H1 (cell line): Measurements from ENCODE around the gene CNTN6. TPM values are rescaled to one million over a fixed set of nuclear protein-coding genes. Genes with fewer than 3 reads are reported as not detected.

Experiments used
- CTCF ChIA-PET: fragments of 300-600 bp; sonication (Branson Sonifier 250); formaldehyde crosslinking; loops from one replicate; lab custom pipeline; 2021; ENCODE audit not compliant: partially characterized antibody; lab: Charles Lee
- POLR2A ChIA-PET: fragments of 300-600 bp; sonication (Branson Sonifier 250); formaldehyde crosslinking; loops from one replicate; lab custom pipeline; 2021; ENCODE audit warnings: inconsistent platforms; ENCODE audit not compliant: partially characterized antibody; lab: Charles Lee
- DNase-seq, 2 experiments: peaks; one replicate each; pipeline versions ENCODE4 v3.0.0 to v3.0.0-alpha.2; 2010 to 2022; ENCODE audit warnings: low spot score in 2 of 2, low read depth in 1 of 2, mixed read lengths in 1 of 2
- FAIRE-seq: peaks from 2 replicates; lab custom pipeline; 2011; peaks lifted over from hg19 to GRCh38; lab: Jason Lieb, UNC
- H2AFZ ChIP-seq: 2 replicates; pipeline ENCODE4 v1.8.1; 2012; ENCODE audit warnings: low read length, inconsistent platforms
- H2AK5ac ChIP-seq: 2 replicates; pipeline ENCODE4 v1.6.1; 2013; ENCODE audit warnings: low read depth, low read length
- H2BK120ac ChIP-seq: replicated peaks from 2 replicates; pipeline ENCODE3; 2013; ENCODE audit warnings: low read depth, low read length, inconsistent platforms
- H2BK12ac ChIP-seq: 2 replicates; pipeline ENCODE4 v1.6.1; 2013; ENCODE audit warnings: low read depth, low read length
- H2BK15ac ChIP-seq: 2 replicates; pipeline ENCODE4 v1.6.1; 2013; ENCODE audit warnings: low read length
- H2BK20ac ChIP-seq: 2 replicates; pipeline ENCODE4 v1.6.1; 2013; ENCODE audit warnings: low read length
- H2BK5ac ChIP-seq: 2 replicates; pipeline ENCODE4 v1.6.1; 2013; ENCODE audit warnings: low read depth, low read length
- H3K14ac ChIP-seq: 2 replicates; pipeline ENCODE4 v1.6.1; 2013; ENCODE audit warnings: inconsistent platforms; ENCODE audit not compliant: insufficient read length
- H3K18ac ChIP-seq: 2 replicates; pipeline ENCODE4 v1.6.1; 2013; ENCODE audit warnings: low read length; ENCODE audit errors: extremely low read depth
- H3K23ac ChIP-seq: 2 replicates; pipeline ENCODE4 v1.6.1; 2013; ENCODE audit warnings: inconsistent platforms; ENCODE audit not compliant: insufficient read length
- H3K23me2 ChIP-seq: 2 replicates; pipeline ENCODE4 v1.6.1; 2013; ENCODE audit warnings: low read depth, low read length
- H3K27ac ChIP-seq: 2 replicates; pipeline ENCODE4 v1.6.1; 2011; ENCODE audit warnings: low read depth, low read length, inconsistent platforms
- H3K27me3 ChIP-seq, 4 experiments: replicated peaks in 1 of 4; 1 replicate in 1 of 4; 2 replicates in 3 of 4; pipeline versions ENCODE4 v1.6.1 to v1.8.1; 2011 to 2013; ENCODE audit warnings: low read length in 3 of 4, mild to moderate bottlenecking in 3 of 4, inconsistent platforms in 2 of 4, mixed read lengths in 2 of 4, moderate library complexity in 1 of 4; ENCODE audit not compliant: control insufficient read depth in 3 of 4, insufficient read depth in 3 of 4; ENCODE audit errors: extremely low read depth in 1 of 4
- H3K36me3 ChIP-seq, 4 experiments: 2 replicates each; pipeline versions ENCODE4 v1.6.1 to v1.8.1; 2011 to 2013; ENCODE audit warnings: mild to moderate bottlenecking in 4 of 4, low read length in 3 of 4, moderate library complexity in 2 of 4, control low read depth in 1 of 4, inconsistent platforms in 1 of 4; ENCODE audit not compliant: insufficient read depth in 4 of 4, control insufficient read depth in 2 of 4
- H3K4ac ChIP-seq: replicated peaks from 2 replicates; pipeline ENCODE3; 2013; ENCODE audit warnings: low read length, low read depth, mixed read lengths, inconsistent platforms; ENCODE audit not compliant: insufficient read length
- H3K4me1 ChIP-seq, 4 experiments: replicated peaks in 1 of 4; 1 replicate in 1 of 4; 2 replicates in 3 of 4; pipeline versions ENCODE4 v1.6.1 to v1.8.1; 2011 to 2013; ENCODE audit warnings: low read length in 3 of 4, inconsistent platforms in 2 of 4, mixed read lengths in 1 of 4; ENCODE audit not compliant: insufficient read depth in 4 of 4, control insufficient read depth in 3 of 4
- H3K4me2 ChIP-seq, 2 experiments: 2 replicates each; pipeline versions ENCODE4 v1.6.1 to v1.8.1; 2011 to 2013; ENCODE audit warnings: low read depth in 2 of 2, low read length in 2 of 2, control low read depth in 1 of 2, inconsistent platforms in 1 of 2, mild to moderate bottlenecking in 1 of 2; ENCODE audit not compliant: insufficient read depth in 1 of 2
- H3K4me3 ChIP-seq, 4 experiments: fragments of 200-600, 300-600 bp in 1 of 4; sonication (generic), shearing (Covaris generic), sonication (Bioruptor Twin) in 1 of 4; 2 replicates each; pipeline versions ENCODE4 v1.5.1 to v1.8.1; 2011 to 2016; ENCODE audit warnings: low read length in 4 of 4, low read depth in 3 of 4, control low read depth in 2 of 4, inconsistent platforms in 2 of 4, mild to moderate bottlenecking in 2 of 4, mixed read lengths in 1 of 4, moderate library complexity in 1 of 4; ENCODE audit not compliant: insufficient read depth in 2 of 4; ENCODE audit errors: extremely low read depth in 1 of 4
- H3K56ac ChIP-seq: replicated peaks from 2 replicates; pipeline ENCODE3; 2013; ENCODE audit warnings: low read depth, mild to moderate bottlenecking, mixed read lengths, low read length, inconsistent platforms; ENCODE audit not compliant: insufficient read length
- H3K79me1 ChIP-seq: 2 replicates; pipeline ENCODE4 v1.6.1; 2013; ENCODE audit warnings: low read depth, low read length, control low read depth
- H3K79me2 ChIP-seq, 2 experiments: 2 replicates each; pipeline versions ENCODE4 v1.6.1 to v1.8.1; 2012 to 2013; ENCODE audit warnings: low read length in 2 of 2, mild to moderate bottlenecking in 2 of 2, inconsistent platforms in 1 of 2; ENCODE audit not compliant: insufficient read depth in 2 of 2, control insufficient read depth in 1 of 2
- H3K9ac ChIP-seq, 4 experiments: replicated peaks in 1 of 4; 1 replicate in 1 of 4; 2 replicates in 3 of 4; pipeline versions ENCODE4 v1.6.1 to v1.8.1; 2011 to 2013; ENCODE audit warnings: low read depth in 3 of 4, low read length in 3 of 4, control low read depth in 2 of 4, mild to moderate bottlenecking in 2 of 4, moderate library complexity in 2 of 4, inconsistent platforms in 1 of 4; ENCODE audit errors: extremely low read depth in 1 of 4
- H3K9me3 ChIP-seq, 2 experiments: 2 replicates each; pipeline versions ENCODE4 v1.6.1 to v1.8.1; 2012 to 2013; ENCODE audit warnings: mild to moderate bottlenecking in 2 of 2, moderate library complexity in 2 of 2, control low read depth in 1 of 2, inconsistent platforms in 1 of 2, low read depth in 1 of 2, low read length in 1 of 2, mixed read lengths in 1 of 2; ENCODE audit not compliant: insufficient read depth in 2 of 2
- H4K20me1 ChIP-seq, 2 experiments: replicated peaks in 1 of 2; 2 replicates each; pipeline versions ENCODE3 to v1.8.1; 2011 to 2013; ENCODE audit warnings: inconsistent platforms in 2 of 2, low read length in 2 of 2, mild to moderate bottlenecking in 1 of 2; ENCODE audit not compliant: insufficient read depth in 2 of 2, control insufficient read depth in 1 of 2
- H4K5ac ChIP-seq: 2 replicates; pipeline ENCODE4 v1.6.1; 2013; ENCODE audit warnings: low read length, low read depth, mixed read lengths, inconsistent platforms; ENCODE audit not compliant: insufficient read length
- H4K8ac ChIP-seq: 2 replicates; pipeline ENCODE4 v1.8.0; 2013; ENCODE audit warnings: mild to moderate bottlenecking, moderate library complexity, low read length, inconsistent platforms; ENCODE audit not compliant: insufficient read depth; ENCODE audit errors: extremely low read depth
- H4K91ac ChIP-seq: replicated peaks from 2 replicates; pipeline ENCODE3; 2013; ENCODE audit warnings: low read length, mixed read lengths, inconsistent platforms; ENCODE audit not compliant: insufficient read length
- ATF3 ChIP-seq: IDR thresholded peaks from 2 replicates; pipeline ENCODE4 v1.6.1; 2011; ENCODE audit warnings: low read depth, mild to moderate bottlenecking, low read length; ENCODE audit not compliant: insufficient read depth
- CBX5 ChIP-seq: fragments of 300-800, 300-1000 bp; sonication (generic); IDR thresholded peaks from 2 replicates; pipeline ENCODE4 v1.7.1; 2016; ENCODE audit warnings: antibody characterized with exemption, low read length, low read depth
- CBX8 ChIP-seq: fragments of 300-800, 300-1000 bp; sonication (generic); IDR thresholded peaks from 2 replicates; pipeline ENCODE4 v1.7.1; 2016; ENCODE audit warnings: low read depth, low read length, borderline replicate concordance
- E2F6 ChIP-seq: IDR thresholded peaks from 2 replicates; pipeline ENCODE4 v1.6.1; 2012; ENCODE audit warnings: inconsistent platforms
- KDM4A ChIP-seq: IDR thresholded peaks from one replicate; pipeline ENCODE4 v1.7.1; 2012; ENCODE audit warnings: low read depth, mild to moderate bottlenecking, moderate library complexity, low read length, inconsistent platforms; ENCODE audit not compliant: severe bottlenecking
- KDM5A ChIP-seq: fragments of 200-600 bp; IDR thresholded peaks from 2 replicates; pipeline ENCODE4 v1.7.1; 2012; ENCODE audit warnings: mild to moderate bottlenecking, low read length, inconsistent platforms, mixed read lengths
- MAFK ChIP-seq: IDR thresholded peaks from 2 replicates; pipeline ENCODE4 v1.6.1; 2012; ENCODE audit warnings: low read depth, mild to moderate bottlenecking, improper control_type of control experiment, low read length
- NANOG ChIP-seq: IDR thresholded peaks from 2 replicates; pipeline ENCODE4 v1.6.1; 2011; ENCODE audit warnings: low read length, low read depth, mild to moderate bottlenecking, inconsistent platforms; ENCODE audit not compliant: insufficient read depth, poor library complexity, severe bottlenecking
- PHF8 ChIP-seq: fragments of 200-600 bp; sonication (generic); conservative IDR thresholded peaks from 2 replicates; pipeline ENCODE4 v1.7.1; 2012; ENCODE audit warnings: low read depth, mild to moderate bottlenecking, inconsistent platforms, low read length, moderate library complexity
- RAD21 ChIP-seq, 2 experiments: IDR thresholded peaks in 1 of 2; conservative IDR thresholded peaks in 1 of 2; 2 replicates each; pipeline ENCODE4 v1.6.1; 2011; ENCODE audit warnings: low read depth in 2 of 2, low read length in 2 of 2, improper control_type of control experiment in 1 of 2, inconsistent platforms in 1 of 2, mild to moderate bottlenecking in 1 of 2, moderate library complexity in 1 of 2
- RBBP5 ChIP-seq: IDR thresholded peaks from 2 replicates; pipeline ENCODE4 v1.7.1; 2012; ENCODE audit warnings: low read depth, mild to moderate bottlenecking, inconsistent platforms, low read length, moderate library complexity, borderline replicate concordance
- WGBS, 2 experiments: shearing (Covaris generic) in 1 of 2; methylation state at CpG; one replicate each; pipeline versions ENCODE4 v1.1.6 to v1.1.7; 2013 to 2015; ENCODE audit warnings: low lambda C conversion rate in 2 of 2, mixed read lengths in 2 of 2, inconsistent platforms in 1 of 2, low coverage in 1 of 2, missing lambda C conversion rate in 1 of 2; ENCODE audit not compliant: insufficient replicate concordance in 2 of 2, insufficient coverage in 1 of 2, insufficient read length in 1 of 2; ENCODE audit errors: extremely low coverage in 1 of 2, missing lambda C conversion rate in 1 of 2; 5-methylcytosine and 5-hydroxymethylcytosine counted together
- polyA plus RNA-seq, 7 experiments: library from polyadenylated mRNA; depleted of rRNA in 3 of 7; stranded (reverse) in 5 of 7; unstranded in 2 of 7; fragments of >200 nt in 5 of 7; fragments of 200-250 nt in 2 of 7; gene quantifications; 1 replicate in 5 of 7; 2 replicates in 1 of 7; 4 replicates in 1 of 7; pipeline versions ENCODE4 v1.2.1 to v1.2.3, GENCODE V29; 2011 to 2013; ENCODE audit warnings: missing spikeins in 2 of 7, mixed read lengths in 2 of 7
- total RNA-seq: library from RNA; stranded (reverse); fragmentation: NEBNext Ultra II Directional; extraction: Animal tissue kit (Norgen Biotek cat#: 25700); gene quantifications from 2 replicates; pipeline ENCODE4 v1.2.1, GENCODE V29; 2021

The CNTN6 gene
- total and polyA plus RNA-seq, 2 of the 8 experiments (the other 6 are each of a cell fraction or from before 2014, with no cell fraction given) = not detected

GRCh38 chr3:1183320-1184048, 90.7 kb downstream of the CNTN6 start:
- Histone ChIP-seq H3K4me1 (peaks cover 0 to 6% (median 2%) of the 10 kb centered on the region in 4 experiments; a peak in 4 of 7 replicates), H2AK5ac (no peak overlapping the region), H2BK20ac (no peak overlapping the region), H3K9me3 (no peaks in the 10 kb centered on the region), H4K8ac (no peak overlapping the region), H3K79me2 (no peaks in the 10 kb centered on the region), H4K5ac (no peak overlapping the region), H2BK15ac (no peak overlapping the region), H2BK12ac (no peak overlapping the region), H2BK120ac (no peak overlapping the region), H3K23me2 (no peaks in the 10 kb centered on the region), H3K4me2 (no peak overlapping the region), H3K79me1 (no peaks in the 10 kb centered on the region), H2BK5ac (no peak overlapping the region), H3K27me3 (no peaks in the 10 kb centered on the region), H3K23ac (no peak overlapping the region), H4K91ac (no peak overlapping the region), H3K4me3 (no peak overlapping the region), H3K18ac (no peak overlapping the region), H2AFZ (0 out of 2 replicates have a peak overlapping the region, but pooled peaks have one; percentile 36), H3K36me3 (no peaks in the 10 kb centered on the region), H3K4ac (no peak overlapping the region), H3K27ac (no peak overlapping the region), H3K56ac (no peak overlapping the region), H3K9ac (no peak overlapping the region), H4K20me1 (no peaks in the 10 kb centered on the region), H3K14ac (no peak overlapping the region)
- 98% methylated on average over 4 of the region's 4 CpGs; no CpG with 5 or more reads in 1 of the 2 experiments for WGBS, 2 experiments
- CTCF ChIA-PET = no interaction called here
- FAIRE-seq (no peak), DNase-seq (no peak)
- POLR2A ChIA-PET = no interaction called here
- TF ChIP-seq RBBP5 = no peak
- no peak for TF ChIP-seq CBX8
- TF ChIP-seq KDM4A = no peak
- no peak for TF ChIP-seq CBX5
- no peak for TF ChIP-seq E2F6
- no peak for TF ChIP-seq MAFK
- no peak for TF ChIP-seq PHF8
- no peak for TF ChIP-seq NANOG
- TF ChIP-seq ATF3 = no peak
- TF ChIP-seq RAD21 (IDR thresholded peaks at IDR 0.05 in 1 of 2, conservative IDR thresholded peaks at IDR 0.05 in 1 of 2; ENCODE audit: low read depth in 2 of 2, low read length in 2 of 2) = no peak
- TF ChIP-seq KDM5A = no peak
